Uterus (tissue), 2 donors: ENCODE results near the gene SRRM3.

Experiments used
- CTCF ChIP-seq, 4 experiments: fragments of 200-600 bp in 2 of 4; fragments of 450-650 bp in 2 of 4; sonication (generic) in 2 of 4; IDR thresholded peaks; one replicate each; pipeline ENCODE4 v1.5.1; 2016 to 2019; ENCODE audit warnings: antibody characterized with exemption in 4 of 4, mild to moderate bottlenecking in 2 of 4, moderate library complexity in 1 of 4
- POLR2A ChIP-seq, 2 donors: fragments of 450-650 bp; IDR thresholded peaks; one replicate each; pipeline ENCODE4 v1.6.1; 2016; ENCODE audit warnings: antibody characterized with exemption in 2 of 2, mild to moderate bottlenecking in 1 of 2, moderate library complexity in 1 of 2

DNA sequence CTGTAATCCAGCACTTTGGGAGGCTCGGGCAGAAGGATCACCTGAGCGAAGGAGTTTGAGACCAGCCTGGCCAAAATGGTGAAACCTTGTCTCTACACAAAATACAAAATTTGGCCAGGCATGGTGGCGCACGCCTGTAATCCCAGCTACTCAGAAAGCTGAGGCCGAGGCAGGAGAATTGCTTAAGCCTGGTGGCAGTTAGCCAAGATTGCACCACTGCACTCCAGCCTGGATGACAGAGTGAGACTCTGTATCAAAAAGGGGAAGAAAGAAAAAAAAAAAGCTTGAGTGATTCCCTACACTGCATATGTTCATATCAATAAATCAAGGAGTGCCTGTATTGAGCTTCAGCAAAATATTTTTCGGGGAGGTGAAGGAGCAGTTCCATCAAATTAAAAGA lies 45.8 kb upstream of the SRRM3 start:
- no peak for TF ChIP-seq POLR2A (IDR thresholded peaks at IDR 0.05)
- no peak for TF ChIP-seq CTCF (IDR thresholded peaks at IDR 0.05)
